HCEC 1CT (cell line): ENCODE data around the gene NUBPL.
"Not testable (repeated sequence)": the region's sequence is repeated elsewhere in the genome, so short reads cannot be mapped to it uniquely, and the experiment has no call there.

Experiments used
- DNase-seq: peaks from one replicate; pipeline ENCODE4 v3.0.0-alpha.2; 2017

Gene NUBPL

DNA sequence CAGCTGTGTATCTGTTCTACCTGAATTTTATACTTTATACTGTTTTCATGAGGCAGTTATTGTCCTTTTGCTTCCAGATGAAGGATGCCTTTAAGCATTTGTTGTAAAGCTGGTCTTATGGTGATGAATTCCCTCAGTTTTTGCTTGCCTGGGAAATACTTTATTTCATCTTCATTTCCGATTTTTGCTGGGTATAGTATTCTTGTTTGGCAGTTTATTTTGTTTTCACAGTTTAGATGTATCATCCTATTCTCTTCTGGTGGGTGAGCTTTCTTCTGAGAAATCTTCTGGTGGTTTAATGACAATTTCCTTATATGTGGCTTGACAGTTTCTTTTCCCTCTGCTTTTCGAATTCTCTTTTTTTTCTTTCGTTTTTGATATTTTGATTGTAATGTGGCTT, 188.1 kb downstream of the NUBPL start:
- DNase-seq, result no peak

DNA sequence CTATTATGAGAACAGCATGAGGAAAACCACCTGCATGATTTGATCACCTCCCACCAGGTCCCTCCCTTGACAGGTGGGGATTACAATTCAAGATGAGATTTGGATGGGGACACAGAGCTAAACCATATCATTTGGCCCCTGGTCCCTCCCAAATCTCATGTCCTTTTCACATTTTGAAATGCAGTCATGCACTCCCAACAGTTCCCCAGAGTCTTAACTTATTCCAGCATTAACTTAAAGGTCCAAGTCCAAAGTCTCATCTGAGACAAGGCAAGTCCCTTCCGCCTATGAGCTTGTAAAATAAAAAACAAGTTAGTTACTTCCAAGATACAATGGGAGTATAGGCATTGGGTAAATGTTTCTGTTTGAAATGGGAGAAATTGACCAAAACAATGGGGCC, 189.8 kb downstream of the NUBPL start:
- not testable (repeated sequence) for DNase-seq

DNA sequence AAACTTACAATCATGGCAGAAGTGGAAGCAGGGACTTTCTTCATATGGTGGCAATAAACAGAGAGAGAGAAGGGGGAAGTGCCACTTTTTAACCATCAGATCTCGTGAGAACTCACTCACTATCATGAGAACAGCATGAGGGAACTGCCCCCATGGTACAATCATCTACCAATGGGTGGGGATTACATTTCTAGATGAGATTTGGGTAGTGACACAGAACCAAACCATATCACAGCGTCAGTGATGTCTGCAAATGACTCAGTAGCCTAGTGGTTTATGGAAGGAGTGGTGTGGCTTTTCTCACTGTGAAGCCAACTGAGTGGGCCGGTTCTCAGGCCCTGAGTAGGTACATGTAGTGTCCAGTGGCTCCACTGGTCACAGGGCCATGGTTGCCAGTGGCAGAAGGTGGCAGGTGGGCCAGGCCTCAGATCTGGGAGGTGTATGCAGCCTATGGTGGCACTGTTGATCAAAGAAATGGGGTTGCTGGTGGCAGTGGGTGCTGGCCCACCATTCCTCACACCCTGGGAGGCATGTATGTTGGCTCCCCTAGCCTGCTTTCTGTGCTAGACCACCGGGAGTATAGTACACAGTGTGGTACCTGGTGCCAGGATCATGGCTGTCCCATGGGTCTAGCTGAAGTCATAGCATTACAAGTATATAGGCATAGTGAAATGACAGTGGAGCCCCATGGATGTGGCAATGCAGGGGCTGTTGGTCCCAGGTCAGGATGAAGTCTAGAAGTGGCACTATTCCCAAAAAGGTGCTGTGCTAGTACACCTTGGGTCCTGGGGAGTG, 191.9 kb downstream of the NUBPL start:
- DNase-seq, result no peak

DNA sequence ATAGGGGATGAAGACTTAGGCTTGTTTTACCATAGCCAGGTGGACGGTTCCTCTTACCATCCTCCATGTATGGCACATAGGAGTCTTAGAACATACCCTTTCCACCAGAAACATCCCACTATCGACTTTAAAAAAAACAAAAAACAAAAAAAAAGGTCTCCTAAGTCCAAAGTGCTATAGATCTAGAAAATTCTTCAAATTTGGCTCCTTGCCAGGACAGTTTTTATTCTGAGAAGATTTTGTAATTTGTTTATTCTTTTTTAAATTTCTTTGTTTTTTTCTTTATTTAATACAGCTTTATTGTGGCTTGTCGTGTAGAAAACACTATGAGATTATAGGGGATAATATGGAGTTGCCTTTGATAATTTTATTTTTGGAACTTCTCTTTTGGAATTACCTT, 197.7 kb downstream of the NUBPL start:
- no peak for DNase-seq

DNA sequence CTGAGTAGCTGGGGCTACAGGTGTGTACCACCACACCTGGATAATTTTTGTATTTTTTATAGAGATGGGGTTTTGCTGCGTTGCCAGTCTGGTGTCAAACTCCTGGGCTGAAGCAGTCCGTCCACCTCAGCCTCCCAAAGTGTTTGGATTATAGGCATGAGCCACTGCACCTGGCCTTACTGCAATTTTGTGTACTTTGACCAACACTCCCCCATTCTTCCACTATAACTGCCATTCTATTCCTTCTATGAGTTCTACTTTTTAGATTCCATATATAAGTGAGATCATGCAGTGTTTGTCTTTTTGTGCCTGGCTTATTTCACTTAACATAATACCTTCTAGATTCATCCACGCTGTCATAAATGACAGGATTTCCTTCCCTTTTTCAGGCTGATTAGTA, 199.1 kb downstream of the NUBPL start:
- DNase-seq, result no peak

DNA sequence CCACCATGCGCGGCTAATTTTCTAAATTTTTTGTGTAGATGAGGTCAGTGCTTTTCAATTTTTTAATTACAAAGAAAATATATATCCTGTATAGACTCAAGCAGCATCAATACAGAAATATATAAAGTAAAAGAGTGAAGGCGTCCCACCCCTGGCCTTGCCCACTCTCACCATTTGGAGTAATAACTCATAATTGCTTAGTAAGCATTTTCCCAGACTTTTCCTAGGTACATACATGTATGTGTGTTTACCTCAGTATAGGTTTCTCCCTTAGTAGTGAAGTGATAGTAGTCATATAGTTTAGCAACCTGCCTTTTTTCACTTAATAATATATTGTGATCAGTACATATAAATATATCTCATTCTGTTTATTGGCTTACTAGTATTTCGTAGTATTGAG, 200.1 kb downstream of the NUBPL start:
- no peak for DNase-seq

DNA sequence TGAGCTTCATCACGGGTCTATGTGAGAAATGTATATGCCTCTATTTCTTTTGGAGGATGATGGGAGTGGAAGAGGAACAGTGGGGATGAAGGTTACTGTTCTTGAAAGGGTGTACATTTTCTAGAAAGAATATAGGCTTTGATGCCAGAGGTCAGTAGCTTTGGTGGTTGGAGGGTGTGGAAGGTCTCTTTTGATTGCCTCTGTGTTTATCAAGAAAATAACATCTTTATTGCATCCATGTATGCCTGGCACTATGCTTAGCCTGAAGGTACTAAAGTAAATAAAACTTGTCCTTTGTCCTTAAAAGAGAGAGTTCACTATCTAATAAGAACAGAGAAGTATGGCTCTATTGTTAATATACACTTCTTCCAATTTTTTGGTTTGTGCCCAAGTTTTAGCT, 201.8 kb downstream of the NUBPL start:
- DNase-seq, result no peak

DNA sequence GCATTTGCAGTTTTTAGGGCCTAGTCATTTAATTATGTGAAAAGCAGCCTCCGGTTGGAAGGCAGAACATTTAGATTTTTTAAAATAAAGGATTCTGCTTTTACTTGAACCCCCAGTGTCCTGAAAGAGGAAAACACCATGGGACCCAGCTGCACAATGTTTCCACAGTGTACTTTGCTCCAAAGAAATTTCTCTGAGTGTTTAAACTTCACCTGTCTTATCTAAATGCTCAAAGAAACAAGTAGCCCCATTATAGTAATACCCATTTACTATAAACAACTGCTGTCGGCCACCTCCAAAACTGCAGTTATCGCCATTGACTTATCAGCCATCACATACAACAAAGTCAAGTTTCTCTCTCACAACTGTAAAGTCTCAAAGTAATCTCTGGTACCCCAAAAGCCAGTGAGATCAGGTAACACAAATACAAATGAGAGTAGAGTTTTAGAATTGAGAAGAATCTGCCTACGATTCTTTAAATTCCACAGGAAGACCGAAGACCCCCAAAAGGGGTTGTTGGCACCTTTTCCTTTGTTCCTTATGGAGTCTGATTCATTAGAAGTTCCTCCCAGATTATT, 205.2 kb downstream of the NUBPL start:
- no peak for DNase-seq

DNA sequence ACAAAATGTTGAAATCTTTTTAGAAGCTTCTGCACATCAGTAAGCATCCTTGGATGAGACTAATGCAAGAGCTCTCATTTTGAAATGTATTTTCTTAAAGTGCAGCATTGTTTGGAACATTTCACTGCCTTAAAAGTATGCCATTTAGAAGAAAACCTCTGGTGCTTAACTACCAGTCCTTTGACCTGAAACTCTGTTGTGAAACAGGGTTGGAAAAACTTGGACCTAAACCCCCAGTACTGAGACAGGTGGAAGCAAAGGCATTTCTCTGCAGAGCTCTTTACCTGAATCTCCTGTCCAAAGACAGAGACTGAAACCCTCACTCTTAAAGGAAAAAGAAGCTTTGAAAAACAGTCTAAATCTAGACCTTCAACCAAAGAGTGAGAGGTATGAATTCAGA, 207.2 kb downstream of the NUBPL start:
- no peak for DNase-seq

DNA sequence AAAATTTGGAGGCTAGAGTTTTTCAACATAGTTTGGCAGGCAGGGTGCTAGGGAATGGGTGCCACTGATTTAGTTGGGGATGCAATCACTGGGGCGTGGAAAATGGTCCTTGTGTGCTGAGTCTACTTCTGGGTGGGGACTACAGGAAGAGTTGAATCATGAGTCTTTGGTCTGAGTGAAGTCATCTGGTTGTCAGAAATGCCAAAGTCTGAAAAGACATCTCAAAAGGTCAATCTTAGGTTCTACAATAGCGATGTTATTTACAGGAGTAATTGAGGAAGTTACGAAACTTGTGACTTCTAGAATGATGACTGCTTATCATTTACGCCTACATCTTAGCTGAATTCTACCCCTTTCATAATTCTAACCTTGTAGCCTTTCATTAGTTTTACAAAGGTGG, 209.1 kb downstream of the NUBPL start:
- DNase-seq, result peak; percentile 5

DNA sequence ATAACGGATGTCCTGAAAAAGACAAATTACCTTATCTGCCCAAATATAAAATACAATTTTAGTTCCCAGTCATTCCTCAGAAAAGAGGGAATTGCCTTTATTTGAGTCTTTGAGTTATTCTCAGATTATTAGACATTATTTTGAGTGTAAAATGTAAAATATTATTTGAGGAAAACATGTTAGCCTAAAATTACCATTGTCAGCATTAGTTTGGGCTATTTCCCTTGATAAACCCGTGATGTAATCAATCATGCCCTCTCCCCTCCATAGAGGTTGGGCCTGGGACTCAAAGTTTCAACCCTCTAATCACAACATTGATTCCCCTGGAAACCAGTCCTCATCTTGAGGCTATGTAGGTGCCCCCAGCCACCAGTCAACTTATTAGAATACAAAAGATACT, 213.4 kb downstream of the NUBPL start:
- no peak for DNase-seq

DNA sequence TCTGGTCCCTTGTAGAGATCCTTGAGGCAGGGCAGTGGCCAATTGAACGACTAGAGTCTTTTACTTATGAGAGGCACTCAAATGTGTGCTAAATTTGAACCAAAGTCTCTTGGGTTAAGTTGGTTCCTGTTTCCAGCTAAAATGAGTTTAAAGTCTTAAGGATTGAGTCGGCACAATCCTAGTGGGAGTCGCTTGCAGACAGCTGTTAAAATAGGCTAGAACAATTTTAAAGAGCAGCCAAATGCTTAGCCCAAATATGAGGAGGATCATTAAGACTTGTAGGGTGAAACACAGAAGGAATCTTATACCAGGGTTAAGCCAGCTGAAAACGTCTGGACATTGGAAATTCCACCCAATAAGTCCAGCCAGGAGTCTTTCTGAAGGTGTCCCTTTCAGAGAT, 216.1 kb downstream of the NUBPL start:
- no peak for DNase-seq

DNA sequence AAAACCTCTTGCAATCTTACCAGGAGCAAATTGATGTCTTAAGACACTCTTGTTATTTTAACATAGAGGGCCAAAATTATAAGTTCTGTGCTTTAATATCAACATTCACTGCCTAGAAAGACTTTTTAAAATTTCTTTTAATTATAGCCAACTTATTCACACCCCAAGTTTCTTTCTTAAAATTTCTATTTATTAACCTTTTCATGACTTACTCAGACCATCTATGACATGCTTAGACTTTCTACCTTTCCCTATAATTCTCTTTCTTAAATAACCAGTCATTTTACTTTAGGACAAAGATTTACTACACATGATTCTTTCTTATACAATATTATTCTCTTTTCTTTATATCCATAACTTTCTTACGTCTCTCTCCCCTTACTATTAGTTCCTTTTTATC, 220.4 kb downstream of the NUBPL start:
- no peak for DNase-seq

DNA sequence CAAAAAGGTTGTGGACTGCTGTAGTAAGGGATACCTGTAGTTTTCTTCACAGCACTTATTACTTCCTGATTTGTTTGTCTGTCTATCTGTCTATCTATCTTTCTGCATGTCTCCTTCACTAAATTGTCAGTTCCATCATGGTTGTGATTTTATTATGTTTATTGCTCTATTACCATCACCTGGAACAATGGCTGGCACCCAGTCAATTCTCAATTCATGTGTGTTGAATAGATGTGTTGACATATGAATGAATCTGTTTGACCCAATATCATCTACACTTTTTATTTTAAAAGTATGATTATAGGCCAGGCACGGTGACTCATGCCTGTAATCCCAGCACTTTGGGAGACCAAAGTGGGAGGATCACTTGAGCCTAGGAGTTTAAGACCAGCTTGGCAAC, 224.4 kb downstream of the NUBPL start:
- no peak for DNase-seq

DNA sequence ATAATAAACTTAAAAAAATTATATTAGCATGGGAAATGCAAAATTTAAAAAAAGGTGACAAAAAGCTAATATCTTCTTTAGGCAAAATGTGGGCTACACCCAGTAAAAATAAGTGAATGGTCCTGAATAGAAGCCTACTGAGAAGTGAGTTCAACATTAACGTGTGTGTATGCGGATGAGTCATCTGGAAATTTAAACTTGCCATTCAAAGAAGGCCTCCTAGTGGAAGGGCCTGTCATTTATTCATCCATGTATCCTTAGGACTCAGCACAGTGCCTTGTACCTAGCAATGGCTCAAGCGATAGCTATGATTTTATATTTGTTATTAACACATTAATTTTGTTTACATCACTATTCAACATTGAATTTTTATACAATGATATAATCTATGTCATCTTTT, 226.2 kb downstream of the NUBPL start:
- DNase-seq, result peak; percentile 10

DNA sequence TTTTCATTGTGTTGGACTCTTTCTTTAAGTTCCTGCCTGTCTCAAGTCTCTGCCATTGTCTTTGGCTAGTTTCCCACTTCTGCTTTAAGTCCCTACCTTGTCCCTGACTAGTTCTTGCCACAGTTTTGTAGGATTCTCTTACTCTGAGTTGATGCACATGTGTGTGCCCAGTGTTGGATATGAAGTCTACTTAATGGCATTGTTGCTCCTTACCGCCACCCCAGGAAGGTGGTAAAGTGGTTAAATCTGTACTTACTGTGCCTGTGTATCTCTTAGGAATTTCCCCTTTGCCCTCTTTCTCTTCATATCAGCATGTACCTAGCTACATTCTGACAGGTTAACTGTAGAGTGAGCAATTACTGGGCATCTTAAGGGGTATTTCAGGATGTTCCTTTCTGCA, 227.1 kb downstream of the NUBPL start:
- no peak for DNase-seq

DNA sequence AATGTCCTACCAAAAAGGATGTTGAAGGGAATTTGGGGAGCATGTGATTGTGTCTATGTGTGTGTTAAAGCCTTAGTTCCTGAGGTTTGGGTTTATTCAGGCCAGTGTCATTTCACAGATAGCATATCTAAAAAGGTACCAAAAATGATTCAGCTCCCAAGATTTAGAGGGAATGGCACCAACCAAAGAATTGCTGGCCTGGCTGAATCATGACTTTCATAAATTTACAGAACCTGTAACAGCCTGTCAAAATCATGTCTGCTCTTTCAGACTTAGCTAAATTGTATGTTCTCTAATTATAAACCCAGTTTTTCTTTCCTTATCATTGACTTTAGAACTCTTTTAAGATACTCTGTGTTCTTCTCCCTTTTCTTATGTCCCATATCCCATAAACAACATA, 231.5 kb downstream of the NUBPL start:
- no peak for DNase-seq

DNA sequence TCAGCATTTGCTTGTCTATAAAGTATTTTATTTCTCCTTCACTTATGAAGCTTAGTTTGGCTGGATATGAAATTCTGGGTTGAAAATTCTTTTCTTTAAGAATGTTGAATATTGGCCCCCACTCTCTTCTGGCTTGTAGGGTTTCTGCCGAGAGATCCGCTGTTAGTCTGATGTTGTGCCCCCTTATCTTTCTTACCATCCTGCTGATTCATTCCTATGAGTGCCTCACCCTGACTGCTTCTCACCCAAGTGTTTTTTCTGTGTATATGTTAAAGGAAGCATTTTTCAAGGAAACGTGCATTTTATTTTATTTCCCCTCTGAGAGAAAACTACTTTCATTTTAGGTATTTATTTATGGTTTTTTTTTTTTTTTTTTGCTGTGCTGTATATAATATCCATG, 236.7 kb downstream of the NUBPL start:
- not testable (repeated sequence) for DNase-seq

DNA sequence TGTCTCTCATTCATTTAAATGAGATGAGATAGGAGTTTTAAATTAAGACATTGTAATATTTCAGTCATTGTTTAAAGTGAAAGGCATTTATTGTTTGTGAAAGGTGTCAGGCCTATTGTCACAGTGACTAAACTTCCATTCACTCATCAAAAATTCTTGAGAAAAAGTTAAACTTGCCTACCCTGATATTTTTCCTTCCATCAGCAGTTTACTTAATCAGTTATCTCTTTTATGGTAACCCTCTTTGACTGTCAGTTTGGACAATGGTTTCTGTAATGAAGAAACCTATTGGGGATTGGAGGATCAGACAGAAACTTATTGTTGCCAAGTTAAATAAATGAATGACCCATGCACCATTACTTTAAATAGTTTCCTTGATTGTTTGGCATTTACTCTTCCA, 241.6 kb downstream of the NUBPL start:
- DNase-seq, result no peak

DNA sequence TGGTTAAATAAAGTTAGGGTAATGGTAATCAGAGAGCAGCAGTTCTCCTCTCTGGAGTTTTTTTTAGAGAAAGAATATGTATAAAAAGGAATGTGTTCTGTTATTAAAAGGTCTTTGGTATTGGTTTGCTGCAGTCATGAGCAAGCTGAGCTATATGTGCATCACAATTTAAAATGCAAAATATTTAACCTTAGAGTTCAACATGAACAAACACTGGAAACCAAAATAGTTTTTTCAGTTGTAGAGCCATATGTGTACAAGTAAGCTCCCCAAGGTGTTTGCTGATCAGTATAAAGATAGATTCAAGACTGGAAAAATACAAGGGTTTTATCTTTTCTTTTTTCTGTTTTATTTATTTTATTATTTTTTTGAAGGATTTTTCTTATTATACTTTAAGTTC, 245.0 kb downstream of the NUBPL start:
- no peak for DNase-seq

DNA sequence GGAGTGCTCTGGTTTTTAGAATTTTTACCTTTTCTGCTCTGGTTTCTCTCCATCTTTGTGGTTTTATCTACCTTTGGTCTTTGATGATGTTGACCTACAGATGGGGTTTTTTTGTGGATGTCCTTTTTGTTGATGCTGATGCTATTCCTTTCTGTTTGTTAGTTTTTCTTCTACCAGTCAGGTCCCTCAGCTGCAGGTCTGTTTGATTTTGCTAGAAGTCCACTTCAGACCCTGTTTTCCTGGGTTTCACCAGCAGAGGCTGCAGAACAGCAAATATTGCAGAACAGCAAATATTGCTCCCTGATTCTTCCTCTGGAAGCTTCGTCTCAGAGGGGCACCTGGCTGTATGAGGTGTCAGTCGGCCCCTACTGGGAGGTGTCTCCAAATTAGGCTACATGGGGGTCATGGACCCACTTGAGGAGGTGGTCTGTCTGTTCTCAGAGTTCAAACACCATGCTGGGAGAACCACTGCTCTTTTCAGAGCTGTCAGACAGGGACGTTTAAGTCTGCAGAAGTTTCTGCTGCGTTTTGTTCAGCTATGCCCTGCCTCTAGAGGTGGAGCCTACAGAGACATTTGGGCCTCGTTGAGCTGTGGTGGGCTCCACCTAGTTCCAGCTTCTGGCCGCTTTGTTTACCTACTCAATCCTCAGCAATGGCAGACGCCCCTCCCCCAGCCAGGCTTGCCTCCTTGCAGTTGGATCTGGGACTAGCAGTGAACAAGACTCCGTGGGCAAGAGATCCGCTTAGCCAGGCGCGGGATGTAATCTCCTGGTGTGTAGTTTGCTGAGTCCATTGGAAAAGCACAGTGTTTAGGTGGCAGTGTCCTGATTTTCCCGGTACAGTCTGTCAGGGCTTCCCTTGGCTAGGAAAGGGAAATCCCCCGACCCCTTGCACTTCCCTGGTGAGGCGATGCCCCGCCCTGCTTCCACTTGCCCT, 250.8 kb downstream of the NUBPL start:
- DNase-seq, result not testable (repeated sequence)

DNA sequence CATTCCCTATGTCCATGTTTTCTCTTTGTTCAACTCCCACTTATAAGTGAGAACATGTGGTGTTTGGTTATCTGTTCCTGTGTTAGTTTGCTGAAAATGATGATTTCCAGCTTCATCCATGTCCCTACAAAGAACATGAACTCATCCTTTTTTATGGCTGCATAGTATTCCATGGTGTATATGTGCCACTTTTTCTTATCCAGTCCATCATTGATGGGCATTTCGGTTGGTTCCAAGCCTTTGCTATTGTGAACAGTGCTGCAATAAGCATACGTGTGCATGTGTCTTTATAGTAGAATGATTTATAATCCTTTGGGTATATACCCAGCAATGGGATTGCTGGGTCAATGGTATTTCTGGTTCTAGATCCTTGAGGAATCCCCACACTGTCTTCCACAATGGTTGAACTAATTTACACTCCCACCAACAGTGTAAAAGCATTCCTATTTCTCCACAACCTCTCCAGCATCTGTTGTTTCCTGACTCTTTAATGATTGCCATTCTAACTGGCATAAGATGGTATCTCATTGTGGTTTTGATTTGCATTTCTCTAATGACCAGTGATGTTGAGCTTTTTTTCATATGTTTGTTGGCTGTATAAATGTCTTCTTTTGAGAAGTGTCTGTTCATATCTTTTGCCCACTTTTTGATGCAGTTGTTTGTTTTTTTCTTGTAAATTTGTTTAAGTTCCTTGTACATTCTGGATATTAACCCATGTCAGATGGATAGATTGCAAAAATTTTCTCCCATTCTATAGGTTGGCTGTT, 252.7 kb downstream of the NUBPL start:
- DNase-seq, result not testable (repeated sequence)

DNA sequence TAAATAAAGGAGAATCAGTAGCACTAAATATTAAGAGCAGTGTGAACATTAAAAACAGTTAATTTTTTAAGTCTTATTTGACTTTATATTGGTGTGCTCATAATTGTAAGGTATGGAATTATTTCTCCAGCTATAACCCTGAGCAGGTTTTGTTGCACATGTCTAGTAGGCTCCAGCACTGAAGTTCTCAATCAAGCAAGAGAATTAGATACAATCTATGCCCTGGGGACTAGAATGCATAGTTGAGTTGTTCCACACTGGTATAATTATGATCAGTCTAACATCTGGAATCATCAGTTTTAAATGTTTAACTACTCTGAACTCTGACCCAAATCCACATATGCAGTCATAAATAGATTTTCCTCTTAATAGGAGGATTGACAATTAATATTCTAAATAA, 258.1 kb downstream of the NUBPL start:
- DNase-seq, result no peak
